Fibroblast of mammary gland (primary cell): ENCODE results near the gene BLOC1S2.

ENCODE experiments used
- DNase-seq: peaks from one replicate; pipeline ENCODE4 v3.0.0-alpha.2; 2010; ENCODE audit warnings: low read depth
- H3K4me3 ChIP-seq: 2 replicates; pipeline ENCODE4 v1.5.1; 2011; ENCODE audit warnings: low read depth, mild to moderate bottlenecking, low read length, moderate library complexity; ENCODE audit not compliant: control insufficient read depth
- CTCF ChIP-seq: conservative IDR thresholded peaks from 2 replicates; pipeline ENCODE4 v1.5.1; 2011; ENCODE audit warnings: low read depth, low read length, inconsistent platforms; ENCODE audit not compliant: control insufficient read depth, insufficient read depth

The BLOC1S2 gene

GRCh38 chr10:100265821-100266485, 20.5 kb downstream of the BLOC1S2 start:
- no peak overlapping the region for H3K4me3 ChIP-seq

GRCh38 chr10:100254191-100254590, 32.3 kb downstream of the BLOC1S2 start:
- no peak for DNase-seq
- no peak for TF ChIP-seq CTCF
- no peak overlapping the region for H3K4me3 ChIP-seq

More at GRCh38 chr10:100265821-100266485, 20.5 kb downstream of the BLOC1S2 start:
- DNase-seq, result no peak
- TF ChIP-seq CTCF, result no peak

- TF ChIP-seq CTCF, result no peak
- DNase-seq, result no peak
- H3K4me3 ChIP-seq, result no peak overlapping the region
These were observed 33.4 kb downstream of the BLOC1S2 start for GRCh38 chr10:100253041-100253440.

- H3K4me3 ChIP-seq, result no peak overlapping the region
- DNase-seq, result no peak
- no peak for TF ChIP-seq CTCF
These were observed 37.7 kb downstream of the BLOC1S2 start for GRCh38 chr10:100248820-100249219.

GRCh38 chr10:100245484-100246220, 40.8 kb downstream of the BLOC1S2 start:
- TF ChIP-seq CTCF, result no peak
- no peak overlapping the region for H3K4me3 ChIP-seq
- no peak for DNase-seq

- no peak overlapping the region for H3K4me3 ChIP-seq
- DNase-seq, result no peak
- no peak for TF ChIP-seq CTCF
These were observed 46.6 kb downstream of the BLOC1S2 start for GRCh38 chr10:100239851-100240250.

- TF ChIP-seq CTCF, result no peak
- H3K4me3 ChIP-seq, result no peak overlapping the region
- DNase-seq, result no peak
These were observed 48.1 kb downstream of the BLOC1S2 start for GRCh38 chr10:100238429-100238828.
